Stimulated activated CD4-positive, alpha-beta T cell treated with anti-CD3 and anti-CD28 coated beads, Interleukin-4, amount 100 ng/mL, for 24 hours (primary cell): ENCODE results near the gene OXT.
"Not testable (repeated sequence)": the region's sequence is repeated elsewhere in the genome, so short reads cannot be mapped to it uniquely, and the experiment has no call there.

Experiments
- DNase-seq: peaks from one replicate; pipeline ENCODE4 v3.0.0-alpha.2; 2020

Gene OXT

GRCh38 chr20:3071610-3072529 is at the start of gene OXT:
Gene OXT (plus strand): TSS chr20:3071620. CDS start chr20:3071656, 36 bp downstream.
- DNase-seq: peak; percentile 65

- DNase-seq: no peak
Observed at GRCh38 chr20:3021777-3022176, 49.6 kb upstream of the OXT start.

- DNase-seq: not testable (repeated sequence)
Observed at GRCh38 chr20:3022559-3023490, 48.6 kb upstream of the OXT start.

DNA sequence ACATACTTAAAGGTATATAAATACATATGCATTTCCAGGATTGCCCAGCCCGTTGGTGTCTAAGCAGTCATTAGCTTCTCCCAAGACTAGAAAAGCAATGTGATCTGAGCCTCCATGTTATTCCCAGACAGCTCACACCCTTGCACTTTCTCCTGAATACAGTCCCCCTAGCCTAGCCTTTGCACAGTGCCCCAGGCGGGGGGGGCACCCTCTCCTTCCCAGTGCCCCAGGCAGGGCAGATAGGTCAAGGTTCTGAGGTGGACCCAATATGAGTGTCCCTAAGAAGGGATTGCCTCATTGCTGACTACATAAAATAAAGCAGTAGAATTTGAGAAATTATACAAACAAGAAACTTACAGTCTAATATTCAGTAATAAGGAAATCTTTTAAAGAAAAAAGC is 43.4 kb upstream of the OXT start:
- DNase-seq: no peak

- no peak for DNase-seq
Observed at GRCh38 chr20:3031524-3032147, 39.8 kb upstream of the OXT start.

GRCh38 chr20:3032624-3033023 is 38.8 kb upstream of the OXT start:
- no peak for DNase-seq

DNA sequence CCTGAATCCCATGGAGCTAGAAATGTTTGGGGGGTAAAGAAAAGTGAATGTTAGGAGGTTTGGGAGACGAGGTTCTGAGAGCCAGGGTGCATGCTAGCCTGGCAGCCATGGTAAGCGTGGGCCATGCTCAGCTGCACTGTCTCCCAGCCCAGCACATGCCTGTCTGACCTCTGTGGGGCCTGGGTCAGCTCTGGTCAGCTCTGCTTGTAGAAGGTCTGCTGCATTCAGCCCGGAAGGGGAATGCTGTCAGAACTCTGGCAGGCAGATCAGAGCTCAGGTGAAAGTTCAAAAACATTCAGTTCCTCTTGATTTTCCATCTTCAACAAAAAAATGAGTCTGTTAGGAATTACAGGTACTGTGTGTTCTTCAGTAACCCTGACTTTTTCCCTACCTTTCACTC is 33.8 kb upstream of the OXT start:
- no peak for DNase-seq

GRCh38 chr20:3038454-3038853 is 33.0 kb upstream of the OXT start:
- no peak for DNase-seq

DNA sequence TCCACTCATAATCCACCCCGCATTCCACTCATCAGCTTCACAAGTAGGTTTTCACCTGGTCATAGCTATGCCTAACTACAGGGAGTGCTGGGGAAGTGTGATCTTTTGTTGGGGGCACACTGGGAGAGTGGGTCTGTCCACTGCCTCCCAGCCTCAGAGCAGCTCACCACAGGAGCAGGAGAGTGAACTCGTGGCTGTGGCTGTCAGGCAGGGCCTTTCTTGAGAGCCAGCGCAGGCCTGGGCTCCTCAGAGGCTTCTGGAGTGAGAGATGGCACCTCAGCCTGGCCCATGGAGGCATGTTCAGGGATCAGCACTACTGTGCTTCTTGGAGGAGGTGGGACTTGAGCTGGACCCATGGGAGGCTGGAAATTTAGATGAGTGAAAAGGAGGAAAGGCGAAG is 32.0 kb upstream of the OXT start:
- no peak for DNase-seq

DNA sequence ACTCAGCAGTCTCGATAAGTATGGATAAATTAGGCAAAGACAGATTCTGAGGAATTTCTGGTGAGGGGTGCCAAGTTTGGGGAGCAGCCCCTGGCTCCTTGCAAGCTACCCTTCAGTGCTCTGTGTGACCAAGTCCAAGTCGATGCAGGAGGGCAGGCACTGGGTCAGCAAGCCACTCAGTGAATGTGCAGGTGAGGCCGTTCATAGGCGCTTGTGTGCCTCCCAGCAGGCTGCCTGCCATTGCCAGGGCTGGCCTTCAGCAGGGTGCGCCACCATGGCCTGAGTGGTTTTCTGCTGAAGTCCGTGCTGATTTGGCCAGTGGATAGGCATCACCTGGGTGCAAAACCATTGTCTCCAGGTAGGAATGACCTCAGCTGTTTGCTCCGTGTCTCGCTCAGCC is 31.3 kb upstream of the OXT start:
- no peak for DNase-seq

- DNase-seq: no peak
Observed at GRCh38 chr20:3041854-3042409, 29.5 kb upstream of the OXT start.

GRCh38 chr20:3042625-3043024 is 28.8 kb upstream of the OXT start:
- no peak for DNase-seq

DNA sequence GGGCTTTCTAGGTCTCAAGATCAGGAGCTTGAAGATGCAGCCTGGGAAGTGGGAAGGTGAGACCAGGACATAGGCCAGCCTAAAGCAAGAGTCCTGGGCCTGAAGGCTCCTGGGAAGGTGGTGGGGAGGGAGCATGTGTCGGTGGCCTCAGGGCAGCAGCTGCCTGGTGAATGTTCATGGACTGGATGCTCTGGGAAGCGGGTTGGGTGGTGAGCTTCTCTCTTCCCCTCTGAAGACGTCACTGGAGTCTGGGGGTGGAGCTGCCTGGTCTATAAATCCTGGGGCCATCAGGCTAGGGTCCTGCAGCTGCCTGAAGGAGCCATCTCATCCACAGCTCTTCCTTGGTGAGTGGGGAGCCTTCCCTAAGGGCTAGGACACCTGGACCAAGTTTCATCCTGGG is 28.1 kb upstream of the OXT start, which contains the start of gene GNRH2:
TSS of gene GNRH2 (plus strand) at position 301 of the 400 bp plus-strand sequence. CDS start 793 bp downstream, outside the sequence.
- DNase-seq: no peak

DNA sequence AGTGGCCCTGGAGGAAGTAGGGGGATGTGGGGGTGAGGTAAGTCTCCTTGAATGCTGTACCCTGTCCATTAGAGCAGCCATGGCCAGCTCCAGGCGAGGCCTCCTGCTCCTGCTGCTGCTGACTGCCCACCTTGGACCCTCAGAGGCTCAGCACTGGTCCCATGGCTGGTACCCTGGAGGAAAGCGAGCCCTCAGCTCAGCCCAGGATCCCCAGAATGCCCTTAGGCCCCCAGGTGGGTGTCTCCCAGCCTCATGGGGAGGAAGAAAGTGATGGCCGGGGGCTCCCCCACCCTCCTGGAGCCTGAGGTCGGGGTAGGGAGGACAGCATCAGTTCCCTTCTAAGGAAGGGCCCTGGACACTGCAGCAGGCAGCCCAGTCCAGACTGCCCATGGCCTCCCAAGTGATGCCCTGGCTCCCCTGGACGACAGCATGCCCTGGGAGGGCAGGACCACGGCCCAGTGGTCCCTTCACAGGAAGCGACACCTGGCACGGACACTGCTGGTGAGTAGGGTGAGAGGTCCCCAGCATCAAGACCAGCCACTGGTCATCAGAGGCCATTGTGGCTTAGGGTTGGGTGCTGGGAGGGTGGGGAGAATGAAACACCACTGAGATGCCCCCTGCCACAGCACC is 27.0 kb upstream of the OXT start:
- no peak for DNase-seq

GRCh38 chr20:3045042-3045815 is 26.2 kb upstream of the OXT start:
- DNase-seq: peak; percentile 60

- DNase-seq: peak; percentile 81
Observed at GRCh38 chr20:3045816-3046676, 25.4 kb upstream of the OXT start, which contains the start of gene MRPS26. Gene MRPS26 (plus strand): TSS chr20:3046052. CDS start chr20:3046069, 17 bp downstream.

- DNase-seq: no peak
Observed at GRCh38 chr20:3046677-3047462, 24.6 kb upstream of the OXT start.

GRCh38 chr20:3047486-3048419 is 23.7 kb upstream of the OXT start:
- no peak for DNase-seq
